Measurements from ENCODE around the gene LASP1NB.

Gene LASP1NB

DNA sequence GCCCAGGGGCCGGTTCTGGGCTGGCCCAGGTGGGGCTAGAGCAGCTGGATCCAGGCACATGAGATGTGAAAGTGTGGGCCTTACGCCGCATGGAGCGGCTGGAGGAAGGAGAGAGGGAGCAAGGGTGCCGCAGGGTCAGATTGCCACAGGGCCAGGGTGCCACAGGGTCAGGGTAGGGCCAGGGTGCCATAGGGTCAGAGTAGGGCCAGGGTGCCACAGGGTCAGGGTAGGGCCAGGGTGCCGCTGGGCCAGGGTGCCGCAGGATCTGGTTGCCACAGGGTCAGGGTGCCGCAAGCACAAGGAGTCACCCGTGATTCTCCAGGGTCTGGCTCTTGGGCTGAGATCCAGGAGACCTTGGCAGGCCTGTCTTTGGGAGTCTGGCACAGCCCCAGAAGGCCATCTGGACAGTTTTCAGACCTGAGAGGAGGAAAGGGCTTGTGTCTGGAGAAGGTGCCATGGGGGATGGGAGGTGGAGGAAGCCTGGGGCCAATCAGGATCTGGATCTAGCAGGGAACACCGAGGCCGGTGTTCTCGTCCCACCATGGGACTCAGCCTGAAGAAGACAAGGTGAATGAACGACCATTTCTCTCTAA is 13.1 kb upstream of the LASP1NB start:
- peak overlapping the region; percentile 36 for H3K27ac ChIP-seq
- TF ChIP-seq ZFX (IDR thresholded peaks at IDR 0.05), result no peak
- TF ChIP-seq, protein P1, sequence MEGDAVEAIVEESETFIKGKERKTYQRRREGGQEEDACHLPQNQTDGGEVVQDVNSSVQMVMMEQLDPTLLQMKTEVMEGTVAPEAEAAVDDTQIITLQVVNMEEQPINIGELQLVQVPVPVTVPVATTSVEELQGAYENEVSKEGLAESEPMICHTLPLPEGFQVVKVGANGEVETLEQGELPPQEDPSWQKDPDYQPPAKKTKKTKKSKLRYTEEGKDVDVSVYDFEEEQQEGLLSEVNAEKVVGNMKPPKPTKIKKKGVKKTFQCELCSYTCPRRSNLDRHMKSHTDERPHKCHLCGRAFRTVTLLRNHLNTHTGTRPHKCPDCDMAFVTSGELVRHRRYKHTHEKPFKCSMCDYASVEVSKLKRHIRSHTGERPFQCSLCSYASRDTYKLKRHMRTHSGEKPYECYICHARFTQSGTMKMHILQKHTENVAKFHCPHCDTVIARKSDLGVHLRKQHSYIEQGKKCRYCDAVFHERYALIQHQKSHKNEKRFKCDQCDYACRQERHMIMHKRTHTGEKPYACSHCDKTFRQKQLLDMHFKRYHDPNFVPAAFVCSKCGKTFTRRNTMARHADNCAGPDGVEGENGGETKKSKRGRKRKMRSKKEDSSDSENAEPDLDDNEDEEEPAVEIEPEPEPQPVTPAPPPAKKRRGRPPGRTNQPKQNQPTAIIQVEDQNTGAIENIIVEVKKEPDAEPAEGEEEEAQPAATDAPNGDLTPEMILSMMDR (conservative IDR thresholded peaks at IDR 0.05), result no peak

DNA sequence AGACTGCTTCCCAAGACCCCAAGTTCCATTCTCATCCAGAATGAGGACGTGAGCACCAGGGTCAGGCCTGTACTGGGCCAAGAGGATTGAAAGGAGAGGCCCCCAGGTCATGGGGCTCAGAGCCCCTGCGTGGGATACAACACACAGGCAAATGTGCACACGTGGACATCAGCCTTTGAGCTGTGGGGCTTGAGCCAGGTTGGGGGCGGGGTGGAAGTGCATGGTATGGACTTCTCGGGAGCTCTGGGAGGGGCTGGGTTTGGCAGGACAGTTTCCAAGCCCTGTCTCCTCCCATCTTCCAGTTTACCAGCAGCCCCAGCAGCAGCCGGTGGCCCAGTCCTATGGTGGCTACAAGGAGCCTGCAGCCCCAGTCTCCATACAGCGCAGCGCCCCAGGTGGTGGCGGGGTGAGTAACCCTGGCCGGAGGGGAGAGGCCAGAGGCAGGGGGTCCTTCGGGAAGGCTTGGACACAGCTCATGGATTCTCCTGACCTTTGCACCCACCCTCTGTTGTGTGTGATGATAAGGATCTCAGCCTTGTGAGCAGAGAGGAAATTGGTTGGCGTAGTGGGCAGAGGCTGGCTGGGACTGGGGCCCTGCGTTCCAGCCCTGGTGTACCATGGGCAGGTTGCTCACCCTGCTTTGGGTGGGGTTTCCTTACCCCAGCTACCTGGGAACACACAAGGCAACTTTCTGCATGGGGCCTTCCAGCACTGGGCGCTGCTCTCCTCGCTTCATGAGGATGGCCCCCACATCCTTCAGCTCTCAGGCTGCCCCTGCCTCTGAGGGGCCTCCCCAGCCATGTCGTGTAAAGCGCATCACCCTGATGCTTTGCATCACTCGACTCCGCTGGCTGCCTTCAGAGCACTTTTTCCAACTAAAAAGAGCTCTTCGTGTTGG is 10.4 kb upstream of the LASP1NB start:
- H3K27ac ChIP-seq, result peak overlapping the region; percentile 6; the same call in 1 of the 2 replicates
- TF ChIP-seq ZFX (IDR thresholded peaks at IDR 0.05), result no peak
- TF ChIP-seq, protein P1 (conservative IDR thresholded peaks at IDR 0.05), result no peak

DNA sequence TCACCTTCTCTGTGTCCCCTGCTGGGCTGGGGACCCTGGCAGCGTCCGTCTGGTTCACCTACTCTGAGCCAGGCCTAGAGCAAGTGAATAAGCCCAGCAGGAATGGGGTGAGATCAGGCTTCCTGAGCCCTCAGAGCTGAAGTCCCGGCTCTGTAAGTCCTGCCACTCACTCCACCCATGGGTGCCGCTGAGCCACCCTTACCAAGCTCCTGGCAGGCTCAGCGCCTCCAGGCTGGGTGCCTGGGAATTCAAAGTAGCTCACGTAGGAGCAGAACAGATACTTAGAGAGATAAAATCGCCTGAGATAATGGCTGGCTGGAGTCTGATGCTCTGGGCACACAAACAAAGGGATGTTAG is 9.8 kb upstream of the LASP1NB start:
- peak overlapping the region; percentile 6; the same call in 1 of the 2 replicates for H3K27ac ChIP-seq
- no peak for TF ChIP-seq ZFX (IDR thresholded peaks at IDR 0.05)
- TF ChIP-seq, protein P1 (conservative IDR thresholded peaks at IDR 0.05), result no peak

DNA sequence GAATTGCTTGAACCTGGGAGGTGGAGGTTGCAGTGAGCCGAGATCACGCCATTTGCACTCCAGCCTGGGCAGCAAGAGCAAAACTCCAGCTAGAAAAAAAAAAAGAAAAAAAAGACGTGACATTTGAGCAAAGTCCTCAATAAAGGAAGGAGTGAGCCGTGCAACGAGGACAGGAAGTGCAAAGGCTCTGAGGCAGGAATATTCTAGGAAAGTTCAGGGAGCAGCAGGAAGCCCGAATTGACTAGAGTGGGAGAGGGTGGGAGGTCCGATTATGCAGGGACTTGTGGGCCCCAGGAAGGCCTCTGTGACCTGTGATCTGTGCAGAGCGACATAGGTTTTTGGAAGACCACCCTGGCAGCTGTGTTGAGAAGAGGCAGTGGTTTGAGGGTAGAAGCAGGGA is 8.6 kb upstream of the LASP1NB start:
- H3K27ac ChIP-seq, result no peak overlapping the region
- TF ChIP-seq ZFX (IDR thresholded peaks at IDR 0.05), result no peak
- TF ChIP-seq, protein P1 (conservative IDR thresholded peaks at IDR 0.05), result no peak

DNA sequence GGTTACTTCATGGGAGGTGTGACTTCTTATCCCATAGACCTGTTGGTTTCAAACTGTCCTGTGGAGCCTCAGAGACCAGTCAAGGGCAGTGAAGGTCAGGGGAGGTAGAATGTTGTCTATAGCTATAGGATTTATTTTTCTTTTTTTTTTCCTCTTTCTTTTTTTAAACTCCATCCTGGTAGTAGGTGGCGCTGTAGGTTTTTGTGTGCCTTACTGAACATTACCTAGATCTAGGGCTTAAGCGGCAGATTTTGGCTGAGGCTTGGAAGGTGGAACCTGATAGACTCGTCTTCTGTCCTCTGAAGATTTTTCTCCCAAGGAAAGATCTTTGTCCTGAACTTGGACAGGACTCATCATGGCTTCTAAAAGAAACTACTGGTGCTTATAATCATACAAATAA is 8.2 kb upstream of the LASP1NB start:
- H3K27ac ChIP-seq, result no peak overlapping the region
- TF ChIP-seq, protein P1 (conservative IDR thresholded peaks at IDR 0.05), result peak; percentile 53
- no peak for TF ChIP-seq ZFX (IDR thresholded peaks at IDR 0.05)

DNA sequence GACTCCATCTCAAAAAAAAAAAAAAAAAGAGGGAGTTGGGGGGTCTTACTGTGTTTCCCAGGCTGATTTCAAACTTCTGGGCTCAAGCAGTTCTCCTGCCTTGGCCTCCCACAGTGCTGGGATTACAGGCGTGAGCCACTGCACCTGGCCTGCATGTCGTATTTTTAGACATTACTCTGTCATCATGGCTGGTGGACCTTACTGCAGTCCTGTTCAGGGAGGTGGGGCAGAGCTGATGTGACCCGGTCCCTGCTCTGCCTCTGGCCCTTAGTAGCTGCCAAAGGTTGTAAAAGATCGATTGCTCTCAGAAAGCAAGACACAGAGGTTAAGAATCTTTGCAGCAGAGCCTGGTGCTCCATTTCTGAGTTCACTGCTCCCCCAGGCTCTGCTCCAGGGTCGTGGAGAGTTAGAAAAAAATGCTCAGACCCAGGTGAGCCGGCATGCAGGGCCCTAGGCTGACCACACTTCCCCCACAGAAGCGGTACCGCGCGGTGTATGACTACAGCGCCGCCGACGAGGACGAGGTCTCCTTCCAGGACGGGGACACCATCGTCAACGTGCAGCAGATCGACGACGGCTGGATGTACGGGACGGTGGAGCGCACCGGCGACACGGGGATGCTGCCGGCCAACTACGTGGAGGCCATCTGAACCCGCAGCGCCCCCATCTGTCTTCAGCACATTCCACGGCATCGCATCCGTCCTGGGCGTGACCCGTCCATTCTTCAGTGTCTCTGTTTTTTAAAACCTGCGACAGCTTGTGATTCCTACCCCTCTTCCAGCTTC is 7.1 kb upstream of the LASP1NB start:
- TF ChIP-seq ZFX (IDR thresholded peaks at IDR 0.05), result no peak
- TF ChIP-seq, protein P1 (conservative IDR thresholded peaks at IDR 0.05), result no peak
- H3K27ac ChIP-seq, result no peak overlapping the region
